Stimulated activated CD8-positive, alpha-beta memory T cell treated with anti-CD3 and anti-CD28 coated beads, Interleukin-4, amount 100 ng/mL, for 24 hours (primary cell): ENCODE data around the gene LRRC73.
"Not testable (repeated sequence)": the region's sequence is repeated elsewhere in the genome, so short reads cannot be mapped to it uniquely, and the experiment has no call there.

Source experiments
- DNase-seq: peaks from one replicate; pipeline ENCODE4 v3.0.0-alpha.2; 2020; ENCODE audit warnings: low read depth

The LRRC73 gene

GRCh38 chr6:43510827-43511163 is 649 bp upstream of the LRRC73 start:
- DNase-seq = no peak

GRCh38 chr6:43509142-43509983 is 783 bp downstream of the LRRC73 start:
- no peak for DNase-seq

- DNase-seq = no peak
These were observed 1.5 kb downstream of the LRRC73 start for GRCh38 chr6:43508481-43509141.

GRCh38 chr6:43506667-43507471 is 3.3 kb downstream of the LRRC73 start:
- peak; percentile 63 for DNase-seq

- no peak for DNase-seq
These were observed 4.0 kb downstream of the LRRC73 start for GRCh38 chr6:43506171-43506570.

- DNase-seq = no peak
These were observed 4.4 kb downstream of the LRRC73 start for GRCh38 chr6:43505718-43506117.

- no peak for DNase-seq
These were observed 5.2 kb downstream of the LRRC73 start for GRCh38 chr6:43504756-43505593.

- no peak for DNase-seq
These were observed 6.7 kb downstream of the LRRC73 start for GRCh38 chr6:43503443-43503842.

GRCh38 chr6:43502666-43503065 is 7.5 kb downstream of the LRRC73 start:
- no peak for DNase-seq

GRCh38 chr6:43500921-43501320 is 9.2 kb downstream of the LRRC73 start:
- DNase-seq = no peak

- no peak for DNase-seq
These were observed 10.9 kb downstream of the LRRC73 start for GRCh38 chr6:43499028-43499815.

GRCh38 chr6:43498291-43498690 is 11.9 kb downstream of the LRRC73 start:
- not testable (repeated sequence) for DNase-seq

GRCh38 chr6:43497689-43498088 is 12.5 kb downstream of the LRRC73 start:
- no peak for DNase-seq

- no peak for DNase-seq
These were observed 13.1 kb downstream of the LRRC73 start for GRCh38 chr6:43497129-43497396.

- DNase-seq = no peak
These were observed 13.6 kb downstream of the LRRC73 start for GRCh38 chr6:43496370-43497128.

GRCh38 chr6:43495409-43495941 is 14.7 kb downstream of the LRRC73 start:
- DNase-seq = no peak

GRCh38 chr6:43494766-43495165 is 15.4 kb downstream of the LRRC73 start:
- DNase-seq = no peak

- no peak for DNase-seq
These were observed 15.8 kb downstream of the LRRC73 start for GRCh38 chr6:43494321-43494720.

- no peak for DNase-seq
These were observed 16.3 kb downstream of the LRRC73 start for GRCh38 chr6:43493833-43494232.

- no peak for DNase-seq
These were observed 16.9 kb downstream of the LRRC73 start for GRCh38 chr6:43493230-43493629.
